ENCODE measurements around the gene ALG12.

DNA sequence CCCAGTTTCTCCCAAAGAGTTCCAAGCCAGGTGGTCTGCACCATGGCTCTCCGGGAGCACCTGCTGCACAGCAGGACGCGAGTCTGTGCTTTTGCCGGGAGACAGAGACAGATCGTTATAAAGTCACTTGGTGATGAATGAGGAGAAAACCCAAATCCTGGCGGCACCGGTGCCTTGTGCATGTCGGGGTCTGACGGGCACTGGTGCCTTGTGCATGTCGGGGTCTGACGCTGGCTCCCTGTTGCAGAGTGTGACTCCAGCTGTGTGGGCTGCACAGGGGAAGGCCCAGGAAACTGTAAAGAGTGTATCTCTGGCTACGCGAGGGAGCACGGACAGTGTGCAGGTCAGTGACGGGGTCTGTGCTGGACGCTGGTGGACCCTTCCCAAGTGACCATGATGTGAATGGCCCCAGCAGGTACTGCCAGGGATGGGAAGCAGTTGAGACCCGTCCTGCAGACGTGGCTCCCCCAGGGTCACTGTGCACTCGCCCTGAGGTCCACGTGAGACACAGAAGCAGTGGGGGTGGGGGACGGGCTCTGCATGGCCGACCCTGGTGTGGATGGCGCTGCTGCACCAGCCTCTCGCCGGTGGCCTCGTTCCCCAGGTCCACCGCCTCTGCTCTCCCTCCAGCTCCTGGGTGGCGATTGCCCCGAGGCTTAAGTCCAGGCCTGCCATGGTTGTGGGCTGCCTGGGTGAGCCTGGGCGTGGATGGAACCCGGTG, 6.0 kb upstream of the ALG12 start:
- TF ChIP-seq, protein P1, sequence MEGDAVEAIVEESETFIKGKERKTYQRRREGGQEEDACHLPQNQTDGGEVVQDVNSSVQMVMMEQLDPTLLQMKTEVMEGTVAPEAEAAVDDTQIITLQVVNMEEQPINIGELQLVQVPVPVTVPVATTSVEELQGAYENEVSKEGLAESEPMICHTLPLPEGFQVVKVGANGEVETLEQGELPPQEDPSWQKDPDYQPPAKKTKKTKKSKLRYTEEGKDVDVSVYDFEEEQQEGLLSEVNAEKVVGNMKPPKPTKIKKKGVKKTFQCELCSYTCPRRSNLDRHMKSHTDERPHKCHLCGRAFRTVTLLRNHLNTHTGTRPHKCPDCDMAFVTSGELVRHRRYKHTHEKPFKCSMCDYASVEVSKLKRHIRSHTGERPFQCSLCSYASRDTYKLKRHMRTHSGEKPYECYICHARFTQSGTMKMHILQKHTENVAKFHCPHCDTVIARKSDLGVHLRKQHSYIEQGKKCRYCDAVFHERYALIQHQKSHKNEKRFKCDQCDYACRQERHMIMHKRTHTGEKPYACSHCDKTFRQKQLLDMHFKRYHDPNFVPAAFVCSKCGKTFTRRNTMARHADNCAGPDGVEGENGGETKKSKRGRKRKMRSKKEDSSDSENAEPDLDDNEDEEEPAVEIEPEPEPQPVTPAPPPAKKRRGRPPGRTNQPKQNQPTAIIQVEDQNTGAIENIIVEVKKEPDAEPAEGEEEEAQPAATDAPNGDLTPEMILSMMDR (IDR thresholded peaks at IDR 0.05): no peak
- TF ChIP-seq EP300 (IDR thresholded peaks at IDR 0.05): no peak
- no peak for TF ChIP-seq POLR2A (IDR thresholded peaks at IDR 0.05)

All from ovary (tissue), 3 donors.